Omental fat pad (tissue), 4 donors: ENCODE results near the gene SUMO4. TPM values are rescaled to one million over a fixed set of nuclear protein-coding genes. Genes with fewer than 3 reads are reported as not detected.

Experiments
- ATAC-seq: fragments of 150-250 bp; one replicate; pipeline ENCODE4 v1.9.1; 2016; ENCODE audit warnings: mild to moderate bottlenecking, moderate library complexity; ENCODE audit not compliant: low FRiP score
- DNase-seq: peaks from one replicate; pipeline ENCODE4 v3.0.0-alpha.2; 2019; ENCODE audit warnings: low spot score
- CTCF ChIP-seq, 3 donors: fragments of 450-650 bp; IDR thresholded peaks; one replicate each; pipeline ENCODE4 v1.5.1; 2016 to 2017; ENCODE audit warnings: antibody characterized with exemption in 3 of 3, mild to moderate bottlenecking in 3 of 3, moderate library complexity in 2 of 3
- total RNA-seq, 4 donors: library from RNA; depleted of rRNA; stranded (reverse); fragments of >200 nt; gene quantifications; one replicate each; pipeline ENCODE4 v1.1.0, GENCODE V29; 2016

Gene SUMO4
- total RNA-seq, 4 donors from 2014 or later, result 1.9 to 10.6 (median 4.7) TPM

- ATAC-seq, result no peak
- DNase-seq, result no peak
- TF ChIP-seq CTCF (IDR thresholded peaks at IDR 0.05), result no peak
Observed at GRCh38 chr6:149397384-149397783, 2.7 kb upstream of the SUMO4 start.

DNA sequence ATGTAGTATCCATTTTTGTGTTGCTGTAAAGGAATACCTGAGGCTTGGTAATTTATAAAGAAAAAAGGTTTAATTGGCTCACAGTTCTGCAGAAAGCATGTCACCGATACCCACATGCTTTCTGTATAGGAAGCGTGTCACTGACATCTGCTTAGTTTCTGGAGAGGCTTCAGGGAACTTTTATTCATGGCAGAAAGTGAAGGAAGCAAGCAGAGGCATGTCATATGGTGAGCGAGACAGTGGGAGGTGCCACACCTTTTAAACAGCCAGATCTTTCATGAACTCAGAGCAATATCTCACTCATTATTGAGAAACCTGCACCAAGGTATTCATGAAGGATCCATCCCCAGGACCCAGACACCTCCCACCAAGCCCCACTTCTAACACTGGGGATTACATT, 3.5 kb downstream of the SUMO4 start:
- ATAC-seq (no peak), DNase-seq (no peak)
- no peak for TF ChIP-seq CTCF (IDR thresholded peaks at IDR 0.05)

GRCh38 chr6:149405823-149406765, 6.0 kb downstream of the SUMO4 start:
- DNase-seq, result no peak
- no peak for TF ChIP-seq CTCF (IDR thresholded peaks at IDR 0.05)
- no peak for ATAC-seq

DNA sequence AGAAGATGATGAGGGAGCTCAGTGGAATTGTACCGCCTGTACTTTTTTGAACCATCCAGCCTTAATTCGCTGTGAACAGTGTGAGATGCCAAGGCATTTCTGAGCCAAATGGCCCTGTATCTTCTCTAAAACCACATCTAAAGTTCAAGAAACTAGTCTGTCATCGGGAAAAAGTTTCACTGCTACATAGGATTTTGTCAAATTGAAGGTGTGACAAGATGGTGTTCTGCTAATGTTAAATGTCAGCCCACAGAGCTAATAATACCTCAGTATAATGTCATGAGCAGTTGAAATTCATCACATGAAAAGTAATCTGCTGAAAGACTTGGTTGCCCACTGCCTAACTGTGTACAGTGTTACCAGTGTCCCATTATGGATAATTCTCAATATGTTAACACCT, 9.6 kb downstream of the SUMO4 start:
- TF ChIP-seq CTCF (IDR thresholded peaks at IDR 0.05), result no peak
- ATAC-seq (no peak), DNase-seq (no peak)

DNA sequence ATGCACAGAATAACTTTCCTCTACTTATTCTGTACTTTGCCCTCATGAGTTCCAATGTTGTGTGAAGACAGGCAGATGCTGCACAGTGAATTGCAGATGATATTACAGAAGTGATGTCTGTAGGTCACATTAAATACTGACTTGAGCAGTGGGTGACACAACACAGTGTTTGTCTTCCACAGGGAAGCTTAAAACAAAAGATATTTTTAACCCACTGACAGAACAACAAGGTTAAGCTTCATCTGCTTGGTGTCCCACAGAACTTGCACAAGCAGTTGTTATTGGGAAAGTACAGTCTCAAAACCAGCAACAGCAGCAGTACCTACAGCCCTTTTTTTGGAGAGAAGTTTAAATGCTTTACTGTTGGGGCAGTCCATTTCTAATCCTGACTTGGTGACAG, 10.5 kb downstream of the SUMO4 start:
- DNase-seq (no peak), ATAC-seq (no peak)
- no peak for TF ChIP-seq CTCF (IDR thresholded peaks at IDR 0.05)

DNA sequence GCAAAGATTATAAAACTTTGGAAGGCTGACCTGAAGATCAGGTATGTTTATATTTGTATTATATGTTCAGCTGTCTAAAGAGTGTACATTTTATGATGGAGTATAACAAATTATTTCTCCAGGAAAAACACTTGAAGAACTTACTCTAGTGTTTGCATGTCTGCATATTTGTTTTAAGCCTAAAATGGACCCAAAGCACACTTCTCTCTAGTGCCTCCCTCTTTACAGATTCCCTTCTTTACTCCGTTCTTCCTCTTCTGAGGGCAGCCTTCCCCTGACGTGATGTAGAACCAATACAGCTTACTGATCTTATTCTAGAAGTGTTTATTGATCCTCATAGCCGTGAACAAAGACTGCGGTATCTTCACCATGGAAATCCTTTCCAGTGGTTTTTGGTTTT, 13.9 kb downstream of the SUMO4 start:
- no peak for DNase-seq
- no peak for TF ChIP-seq CTCF (IDR thresholded peaks at IDR 0.05)
- ATAC-seq, result no peak

GRCh38 chr6:149414821-149415220, 14.8 kb downstream of the SUMO4 start:
- no peak for TF ChIP-seq CTCF (IDR thresholded peaks at IDR 0.05)
- DNase-seq (no peak), ATAC-seq (no peak)
